ENCODE data around the gene SNX21. TPM values are rescaled to one million over a fixed set of nuclear protein-coding genes. Genes with fewer than 3 reads are reported as not detected.

The SNX21 gene
- total and polyA plus RNA-seq, 9 of the 15 experiments (the other 6 are each of a cell fraction or from before 2014, with no cell fraction given): 0.10 to 1.2 (median 0.42) TPM

GRCh38 chr20:45857114-45857881 lies 23.7 kb downstream of the SNX21 start, which contains the start of the genes ACOT8 and ZSWIM3:
Gene ACOT8, minus strand, starts transcription at chr20:45857392. Its CDS starts 77 bp downstream, at chr20:45857315.
Gene ZSWIM3, plus strand, starts transcription at chr20:45857614. Its CDS starts 212 bp downstream, at chr20:45857826.
- FAIRE-seq (peak; percentile 97), ATAC-seq (peak; percentile 97), DNase-seq (ENCODE audit: extremely low read depth in 1 of 4, low spot score in 3 of 4) (peak; percentile 99 to 100 (median 100))
- Histone ChIP-seq H2AFZ (ENCODE audit: low read depth, low read length) (peak within 1 kb of the TSS; percentile 93), H3K4me2 (ENCODE audit: insufficient read depth, low read length) (peak within 1 kb of the TSS; percentile 94), H4K20me1 (replicated peaks; ENCODE audit: control insufficient read depth, insufficient read depth, low read length) (no peaks in the 10 kb centered on the region), H3K9ac (ENCODE audit: insufficient read depth in 1 of 2, low read depth in 2 of 2, low read length in 2 of 2) (peak within 1 kb of the TSS; percentile 57 to 93), H3K4me3 (peak within 1 kb of the TSS; percentile 72), H3K4me1 (replicated peaks in 1 of 2; ENCODE audit: control insufficient read depth in 2 of 2, insufficient read depth in 2 of 2, low read length in 2 of 2) (peaks cover 21 to 28% of the 10 kb centered on the region in 2 experiments), H3K36me3 (ENCODE audit: control insufficient read depth, insufficient read depth, low read length) (peaks cover 10% of the 10 kb centered on the region; the same call in 2 of the 3 replicates), H3K79me2 (ENCODE audit: control insufficient read depth, insufficient read depth, low read length) (peaks cover 24% of the 10 kb centered on the region), H3K9me3 (replicated peaks; ENCODE audit: control insufficient read depth, insufficient read depth, low read depth, low read length) (no peaks in the 10 kb centered on the region), H3K9me1 (ENCODE audit: control insufficient read depth, insufficient read depth, low read length) (no peaks in the 10 kb centered on the region), H3K27ac (ENCODE audit: extremely low read depth, low read depth, low read length) (peak within 1 kb of the TSS; percentile 88), H3K27me3 (ENCODE audit: control insufficient read depth in 2 of 2, insufficient read depth in 2 of 2, low read length in 2 of 2) (no peaks in the 10 kb centered on the region)
- in situ Hi-C loops (cut with MboI) (no loop called here), intact Hi-C loops (cut with micrococcal nuclease) (loop anchor here (2.0 kb wide), 1 partner anchor 78 kb away; the partner anchor contains the start of gene PCIF1)
- ChIA-PET CTCF (ENCODE audit: low intra/inter-chr PET ratio) (no interaction called here), POLR2A (interaction anchor here (0.6 to 1.7 kb wide), 9 partner anchors 15 to 128 kb away, joined by 3 to 8 read pairs (median 3); partner anchors contain the start of gene PLTP)
- under 1% methylated on average over 36 of the region's 36 CpGs for WGBS (ENCODE audit: insufficient coverage, low coverage, missing lambda C conversion rate)
- BruUV-seq (replicated peaks): no TSS peak
- no peak for TF ChIP-seq TRIM28 (IDR thresholded peaks at IDR 0.05)
- TF ChIP-seq, protein P1, sequence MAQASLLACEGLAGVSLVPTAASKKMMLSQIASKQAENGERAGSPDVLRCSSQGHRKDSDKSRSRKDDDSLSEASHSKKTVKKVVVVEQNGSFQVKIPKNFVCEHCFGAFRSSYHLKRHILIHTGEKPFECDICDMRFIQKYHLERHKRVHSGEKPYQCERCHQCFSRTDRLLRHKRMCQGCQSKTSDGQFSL (CRISPR knock-in tag; IDR thresholded peaks at IDR 0.05): peak; percentile 90; the same call in 1 of the 2 replicates
- TF ChIP-seq, protein P1 (tag; IDR thresholded peaks at IDR 0.05): no peak
- TF ChIP-seq RBM39 (optimal IDR thresholded peaks at IDR 0.05; ENCODE audit: low read depth, low read length): no peak
- TF ChIP-seq ZNF140 (CRISPR knock-in tag; IDR thresholded peaks at IDR 0.05): no peak
- no peak for TF ChIP-seq ILK (tag; IDR thresholded peaks at IDR 0.05; ENCODE audit: borderline replicate concordance, low read depth)
- TF ChIP-seq ZNF212 (CRISPR knock-in tag; IDR thresholded peaks at IDR 0.05): no peak
- TF ChIP-seq STAT5A (IDR thresholded peaks at IDR 0.05; ENCODE audit: borderline replicate concordance, low read length): no peak
- no peak for TF ChIP-seq MAFG (tag; conservative IDR thresholded peaks at IDR 0.05)
- TF ChIP-seq, protein P2, sequence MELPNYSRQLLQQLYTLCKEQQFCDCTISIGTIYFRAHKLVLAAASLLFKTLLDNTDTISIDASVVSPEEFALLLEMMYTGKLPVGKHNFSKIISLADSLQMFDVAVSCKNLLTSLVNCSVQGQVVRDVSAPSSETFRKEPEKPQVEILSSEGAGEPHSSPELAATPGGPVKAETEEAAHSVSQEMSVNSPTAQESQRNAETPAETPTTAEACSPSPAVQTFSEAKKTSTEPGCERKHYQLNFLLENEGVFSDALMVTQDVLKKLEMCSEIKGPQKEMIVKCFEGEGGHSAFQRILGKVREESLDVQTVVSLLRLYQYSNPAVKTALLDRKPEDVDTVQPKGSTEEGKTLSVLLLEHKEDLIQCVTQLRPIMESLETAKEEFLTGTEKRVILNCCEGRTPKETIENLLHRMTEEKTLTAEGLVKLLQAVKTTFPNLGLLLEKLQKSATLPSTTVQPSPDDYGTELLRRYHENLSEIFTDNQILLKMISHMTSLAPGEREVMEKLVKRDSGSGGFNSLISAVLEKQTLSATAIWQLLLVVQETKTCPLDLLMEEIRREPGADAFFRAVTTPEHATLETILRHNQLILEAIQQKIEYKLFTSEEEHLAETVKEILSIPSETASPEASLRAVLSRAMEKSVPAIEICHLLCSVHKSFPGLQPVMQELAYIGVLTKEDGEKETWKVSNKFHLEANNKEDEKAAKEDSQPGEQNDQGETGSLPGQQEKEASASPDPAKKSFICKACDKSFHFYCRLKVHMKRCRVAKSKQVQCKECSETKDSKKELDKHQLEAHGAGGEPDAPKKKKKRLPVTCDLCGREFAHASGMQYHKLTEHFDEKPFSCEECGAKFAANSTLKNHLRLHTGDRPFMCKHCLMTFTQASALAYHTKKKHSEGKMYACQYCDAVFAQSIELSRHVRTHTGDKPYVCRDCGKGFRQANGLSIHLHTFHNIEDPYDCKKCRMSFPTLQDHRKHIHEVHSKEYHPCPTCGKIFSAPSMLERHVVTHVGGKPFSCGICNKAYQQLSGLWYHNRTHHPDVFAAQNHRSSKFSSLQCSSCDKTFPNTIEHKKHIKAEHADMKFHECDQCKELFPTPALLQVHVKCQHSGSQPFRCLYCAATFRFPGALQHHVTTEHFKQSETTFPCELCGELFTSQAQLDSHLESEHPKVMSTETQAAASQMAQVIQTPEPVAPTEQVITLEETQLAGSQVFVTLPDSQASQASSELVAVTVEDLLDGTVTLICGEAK (IDR thresholded peaks at IDR 0.05): peak; percentile 98
- TF ChIP-seq, protein P2 (CRISPR knock-in tag; IDR thresholded peaks at IDR 0.05): no peak
- no peak for TF ChIP-seq SETDB1 (IDR thresholded peaks at IDR 0.05; ENCODE audit: low read length)
- peak; percentile 56; the same call in 1 of the 2 replicates for TF ChIP-seq PML (IDR thresholded peaks at IDR 0.05; ENCODE audit: low read length)
